Measurements from ENCODE around the gene POLG2.
A peak's percentile ranks its signal among the peaks of the same experiment; 100 is the strongest.

The POLG2 gene

DNA sequence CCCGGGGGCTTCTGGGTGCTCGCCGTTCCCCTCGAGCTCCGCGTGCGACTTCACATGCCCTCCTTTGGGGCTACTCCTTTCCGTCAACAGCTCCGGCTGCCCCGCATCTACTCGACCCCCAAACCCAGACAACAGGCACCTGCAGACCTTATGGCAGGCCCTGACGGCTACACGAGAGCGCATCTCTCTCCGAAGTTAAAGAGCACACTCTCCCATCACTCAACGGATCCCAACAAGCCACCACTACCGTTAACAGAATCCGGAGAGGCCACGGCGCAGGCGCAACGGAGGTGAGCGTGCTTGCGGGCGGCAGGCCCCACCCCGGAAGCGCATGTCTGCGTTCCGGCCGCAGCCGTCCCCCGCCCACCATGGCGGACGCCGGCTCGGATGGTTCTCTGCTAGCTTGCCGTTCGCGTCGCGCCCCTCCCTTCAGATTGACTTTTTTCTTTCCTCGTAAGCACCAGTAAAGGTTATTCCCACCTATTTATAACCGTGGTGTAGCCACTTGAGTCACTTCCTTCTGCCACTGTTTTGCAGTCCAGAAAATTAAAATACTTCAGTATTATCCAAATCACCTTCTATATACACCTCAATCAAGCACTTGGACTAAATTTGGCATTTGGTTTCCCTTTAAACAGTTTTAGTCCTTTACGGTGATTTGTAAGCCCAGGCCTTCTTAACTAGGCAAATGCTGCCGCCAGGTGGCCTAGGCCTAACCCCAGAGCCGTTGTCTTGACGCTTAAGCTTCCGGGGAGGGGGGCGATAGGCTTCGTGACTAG, at the start of gene POLG2:
TSS of gene POLG2 (minus strand) at position 269 of the 779 bp plus-strand sequence. CDS start at position 183, 86 bp downstream.
- DNase-seq (ENCODE audit: insufficient read length, low spot score) (peak; percentile 47), FAIRE-seq (peak; percentile 94)

DNA sequence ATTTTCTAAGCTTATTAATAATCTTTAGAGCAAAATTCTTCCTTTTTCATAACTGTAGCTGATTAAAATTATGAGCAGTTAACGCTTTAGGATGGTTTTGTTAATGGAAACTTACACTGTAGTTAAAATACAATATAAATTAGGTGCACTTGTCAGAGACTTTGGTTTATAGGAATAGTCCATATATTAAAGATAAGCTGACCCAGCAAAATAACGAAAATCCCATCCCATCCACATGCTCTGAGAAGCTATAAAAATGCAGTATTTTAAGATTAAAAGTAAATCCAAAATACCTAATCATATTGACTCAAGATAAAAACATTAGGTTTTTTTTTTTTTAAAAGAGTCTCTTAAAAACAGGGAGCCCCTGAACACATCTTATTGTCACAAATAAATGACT, 47.9 kb upstream of the POLG2 start:
- FAIRE-seq (no peak), DNase-seq (ENCODE audit: insufficient read length, low spot score) (no peak)

DNA sequence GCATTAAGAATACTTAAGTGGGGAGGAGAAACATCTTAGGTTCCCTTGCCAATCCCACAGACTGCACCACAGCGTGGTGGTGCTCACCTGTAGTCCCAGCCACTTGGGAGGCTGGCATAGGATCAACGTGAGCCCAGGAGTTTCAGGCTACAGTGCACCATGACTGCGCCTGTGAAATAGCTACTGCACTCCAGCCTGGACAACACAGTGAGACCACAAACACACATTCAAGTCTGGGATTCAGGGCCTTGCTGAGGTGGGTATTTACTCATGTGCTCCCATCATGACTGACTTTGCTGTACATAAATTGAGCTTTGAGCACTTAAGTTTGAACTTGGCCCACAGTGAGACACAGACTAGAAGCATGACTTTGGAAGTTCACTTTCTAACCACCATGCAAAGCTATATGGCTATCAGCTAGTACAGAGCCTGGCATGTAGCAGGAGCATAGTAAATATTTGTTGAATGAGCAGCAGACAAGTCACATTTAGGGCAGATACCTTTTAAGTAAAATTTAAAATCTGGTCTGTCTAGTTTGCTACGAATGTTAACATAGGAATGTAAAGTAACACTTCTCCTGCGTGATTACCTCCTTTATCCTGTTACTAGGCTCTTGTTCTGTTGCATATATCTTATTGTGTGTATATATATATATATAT, 43.4 kb upstream of the POLG2 start:
- no peak for DNase-seq (ENCODE audit: insufficient read length, low spot score)
- no peak for FAIRE-seq

DNA sequence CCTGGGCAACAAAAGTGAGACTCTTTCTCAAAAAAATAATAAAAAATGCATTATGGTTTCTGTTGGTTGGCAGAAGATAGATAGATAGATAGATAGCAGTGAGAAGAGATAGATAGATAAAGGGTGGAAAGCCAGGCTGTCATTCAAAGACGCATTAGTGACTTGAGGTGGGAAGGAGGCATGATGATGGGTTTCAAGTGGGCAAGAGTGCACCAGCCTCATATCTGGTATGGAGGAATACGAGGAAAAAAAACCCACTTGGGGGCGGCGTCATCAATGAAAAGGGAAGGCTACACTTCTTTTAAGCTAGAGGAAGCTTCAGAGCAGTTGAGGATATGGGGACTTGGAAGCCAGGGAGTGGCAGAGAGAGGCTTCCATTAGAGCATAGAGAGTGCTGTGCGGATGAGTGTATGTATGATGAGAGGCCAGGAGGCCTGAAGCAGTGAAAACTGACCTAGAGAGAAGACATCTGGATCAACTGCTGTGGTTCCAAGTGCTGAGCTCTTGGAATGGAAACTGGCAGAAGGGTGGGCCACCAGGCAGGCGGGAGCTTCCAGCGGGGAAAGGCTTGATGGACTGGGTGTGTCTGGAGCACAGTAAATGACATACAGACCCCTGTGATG, 41.8 kb upstream of the POLG2 start:
- DNase-seq (ENCODE audit: insufficient read length, low spot score) (no peak), FAIRE-seq (no peak)

DNA sequence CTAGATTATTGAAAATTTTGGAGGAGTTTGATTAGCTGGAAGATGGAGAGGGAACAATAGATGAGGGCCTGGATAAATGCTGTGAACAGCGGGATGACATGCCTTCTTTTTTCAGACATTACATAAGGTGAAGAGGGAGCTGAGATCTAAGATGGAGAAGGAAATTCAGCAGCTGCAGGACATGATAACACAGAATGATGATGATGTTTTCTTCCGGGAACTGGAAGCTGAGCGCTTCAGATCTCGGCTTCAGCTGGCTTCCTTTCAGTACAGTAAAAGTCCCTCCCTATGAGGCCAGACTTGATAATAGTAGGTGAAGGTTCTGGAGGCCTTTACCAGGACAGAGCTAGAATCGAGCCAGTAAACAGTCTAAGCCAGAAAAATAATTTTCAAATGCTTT, 40.6 kb upstream of the POLG2 start:
- no peak for DNase-seq (ENCODE audit: insufficient read length, low spot score)
- no peak for FAIRE-seq

DNA sequence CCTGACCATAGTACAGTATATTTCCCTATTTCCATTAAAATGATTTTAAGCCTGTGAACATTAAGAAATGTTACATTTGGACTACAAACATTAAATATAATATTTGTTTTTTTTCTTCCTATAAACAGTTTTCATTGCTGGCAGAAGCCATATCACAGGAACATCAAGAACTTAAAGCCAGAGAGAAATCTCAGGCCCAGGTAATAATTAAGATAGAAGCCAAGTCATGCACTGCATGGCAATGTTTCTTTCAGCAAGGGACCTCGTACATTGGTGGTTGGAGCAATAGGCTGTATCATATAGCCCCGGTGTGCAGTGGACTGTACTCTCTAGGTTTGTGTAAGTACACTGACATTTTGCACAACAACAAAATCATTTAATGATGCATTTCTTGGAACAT, 40.1 kb upstream of the POLG2 start:
- FAIRE-seq = no peak

DNA sequence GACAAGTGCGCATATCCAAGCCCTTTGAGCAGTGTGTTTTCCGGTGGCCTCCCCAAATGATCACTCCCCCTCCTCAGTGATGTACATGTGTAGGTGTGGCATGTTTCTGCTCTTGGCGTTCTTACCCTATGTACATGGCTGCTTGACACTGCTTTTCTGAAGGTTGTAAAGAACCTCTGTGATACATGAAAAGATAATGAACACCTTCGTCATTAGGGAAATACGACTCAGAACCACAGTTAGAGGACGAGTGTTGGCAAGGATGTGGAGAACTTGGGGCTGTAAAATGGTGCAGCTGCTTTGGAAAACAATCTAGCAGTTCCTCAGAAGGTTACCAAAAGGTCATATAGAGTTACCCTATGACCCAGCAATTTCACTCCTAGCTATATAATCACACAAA, 38.5 kb upstream of the POLG2 start:
- FAIRE-seq (no peak), DNase-seq (ENCODE audit: insufficient read length, low spot score) (no peak)

More for the DNA sequence above, 40.1 kb upstream of the POLG2 start:
- no peak for DNase-seq (ENCODE audit: insufficient read length, low spot score)

DNA sequence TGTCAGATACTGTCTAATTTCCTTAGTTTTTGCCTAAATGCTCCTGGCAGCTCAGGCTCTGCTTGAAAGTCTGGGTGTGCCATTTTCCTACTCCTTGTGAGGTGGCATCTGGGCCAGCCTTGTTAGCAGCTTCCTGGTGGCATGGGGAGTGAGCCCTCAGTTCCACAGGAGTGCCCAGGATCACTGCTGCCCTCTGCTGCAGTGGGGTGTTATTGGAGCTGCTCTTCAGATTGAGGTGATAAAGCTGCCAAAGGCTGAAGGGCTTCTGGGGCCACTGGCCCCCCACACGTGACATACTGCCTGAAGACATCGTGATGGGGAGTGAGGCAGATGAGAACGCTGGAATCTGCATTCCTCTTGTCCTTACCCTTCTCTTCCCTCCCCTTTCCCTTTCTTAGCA, 37.3 kb upstream of the POLG2 start:
- FAIRE-seq (no peak), DNase-seq (ENCODE audit: insufficient read length, low spot score) (no peak)

DNA sequence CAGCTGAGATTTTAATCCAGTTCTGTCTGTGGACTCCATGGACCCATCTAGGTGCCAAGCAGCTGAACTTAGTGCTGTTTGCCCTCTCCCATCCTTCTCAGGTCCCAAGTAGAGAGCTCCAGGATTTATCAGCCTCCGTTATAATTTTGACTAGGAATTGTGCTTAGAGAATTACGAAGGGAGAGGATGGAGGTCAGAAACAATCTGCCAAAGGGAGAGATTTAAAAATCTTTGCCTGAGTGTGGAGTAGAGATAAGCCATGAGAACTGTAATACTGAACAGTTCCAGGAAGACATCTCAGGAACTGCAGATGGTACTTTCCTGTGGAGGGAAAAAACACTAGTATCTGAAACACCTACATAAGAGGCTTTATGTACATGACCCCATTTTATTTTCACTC, 36.9 kb upstream of the POLG2 start:
- no peak for DNase-seq (ENCODE audit: insufficient read length, low spot score)
- FAIRE-seq = no peak

DNA sequence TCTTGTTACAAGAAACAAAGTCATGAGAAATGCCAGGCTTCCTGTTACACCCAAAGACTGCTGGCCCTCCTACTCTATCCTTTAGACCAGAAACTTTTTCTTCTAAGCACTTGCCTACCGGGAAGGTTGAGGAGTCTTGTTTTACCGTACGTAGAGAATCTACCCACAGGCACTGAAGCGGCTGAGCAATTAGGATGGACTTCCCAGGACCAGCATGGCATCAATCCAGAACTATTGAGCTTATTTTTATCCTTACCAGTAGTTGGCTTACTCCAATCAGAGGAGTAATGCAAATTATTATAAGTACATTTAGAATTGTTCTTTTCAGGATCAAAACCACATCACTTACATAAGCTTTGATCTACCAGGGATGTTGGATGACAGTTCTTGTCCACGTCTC, 35.6 kb upstream of the POLG2 start:
- FAIRE-seq (no peak), DNase-seq (ENCODE audit: insufficient read length, low spot score) (no peak)

DNA sequence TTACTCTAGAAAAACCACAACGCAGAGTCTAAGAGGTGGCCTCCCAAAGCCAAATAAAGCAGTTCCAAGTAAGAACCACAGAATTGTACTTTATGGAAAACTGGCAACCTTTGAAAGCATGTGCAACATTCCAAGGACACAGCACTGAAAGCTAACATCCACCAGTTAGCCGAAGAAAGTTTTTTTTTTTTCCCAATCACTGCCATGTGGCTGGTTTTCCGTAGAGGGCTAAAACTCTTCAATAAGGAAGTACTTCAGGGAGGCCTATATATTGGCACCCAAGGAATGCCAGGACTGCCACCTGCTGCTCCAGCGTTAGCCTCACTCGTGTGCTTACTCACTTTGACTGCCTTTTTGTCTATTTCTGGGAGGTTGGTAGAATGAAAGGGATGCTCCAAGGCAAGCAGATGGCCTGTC, 35.1 kb upstream of the POLG2 start:
- FAIRE-seq (no peak), DNase-seq (ENCODE audit: insufficient read length, low spot score) (no peak)

DNA sequence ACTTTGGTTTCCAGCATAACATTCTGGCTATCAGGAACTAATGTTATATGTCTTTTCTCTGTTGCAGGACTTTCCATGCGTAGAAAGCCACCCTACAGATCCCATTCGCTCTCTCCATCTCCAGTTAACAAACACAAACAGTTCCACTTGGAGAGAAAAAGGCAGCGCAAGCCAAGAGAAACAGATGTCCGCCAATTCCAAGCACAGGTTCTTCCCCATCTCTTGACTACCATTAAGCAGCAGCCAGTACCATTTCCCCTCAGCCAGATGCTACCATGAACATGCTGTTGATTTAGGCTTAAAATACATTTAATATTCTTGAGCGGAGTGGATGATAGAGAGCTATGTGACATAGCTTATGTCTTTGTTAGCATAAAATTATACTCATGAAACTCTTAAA, 32.4 kb upstream of the POLG2 start:
- no peak for FAIRE-seq

DNA sequence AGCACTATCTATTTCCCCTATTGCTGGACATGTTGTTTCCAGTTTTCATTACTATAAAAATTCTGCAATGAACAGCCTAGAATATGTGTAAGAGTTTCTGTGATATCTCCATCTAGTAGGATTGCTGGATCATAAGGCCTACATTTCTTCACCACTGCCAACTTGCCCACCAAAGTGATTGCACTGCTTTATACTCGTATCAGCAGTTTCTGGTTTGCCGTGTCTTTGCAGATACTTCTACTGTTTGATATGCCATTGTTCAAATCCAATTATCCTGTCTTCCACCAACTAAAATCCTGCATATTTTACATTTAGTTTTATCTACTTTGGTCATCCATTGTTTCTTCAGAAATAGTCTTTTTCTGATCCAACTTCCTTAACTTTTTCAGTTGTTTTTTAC, 31.1 kb upstream of the POLG2 start:
- FAIRE-seq = no peak
- no peak for DNase-seq (ENCODE audit: insufficient read length, low spot score)

More for the DNA sequence above, 32.4 kb upstream of the POLG2 start:
- DNase-seq (ENCODE audit: insufficient read length, low spot score) = no peak

DNA sequence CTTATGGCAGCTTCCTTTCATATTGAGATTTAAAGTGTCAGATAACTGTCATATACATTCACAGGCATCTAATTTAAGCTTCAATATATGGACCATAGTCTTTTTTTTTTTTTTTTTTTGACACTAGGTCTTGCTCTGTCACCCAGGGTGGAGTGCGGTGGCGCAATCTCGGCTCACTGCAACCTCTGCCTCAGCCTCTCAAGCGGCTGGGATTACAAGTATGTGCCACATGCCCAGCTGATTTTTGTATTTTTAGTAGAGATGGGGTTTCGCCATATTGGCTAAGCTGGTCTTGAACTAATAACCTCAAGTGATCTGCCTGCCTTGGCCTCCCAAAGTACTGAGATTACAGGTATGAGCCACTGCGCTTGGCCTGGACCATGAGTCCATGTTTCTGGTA, 23.5 kb upstream of the POLG2 start:
- DNase-seq (ENCODE audit: insufficient read length, low spot score) (no peak), FAIRE-seq (no peak)

DNA sequence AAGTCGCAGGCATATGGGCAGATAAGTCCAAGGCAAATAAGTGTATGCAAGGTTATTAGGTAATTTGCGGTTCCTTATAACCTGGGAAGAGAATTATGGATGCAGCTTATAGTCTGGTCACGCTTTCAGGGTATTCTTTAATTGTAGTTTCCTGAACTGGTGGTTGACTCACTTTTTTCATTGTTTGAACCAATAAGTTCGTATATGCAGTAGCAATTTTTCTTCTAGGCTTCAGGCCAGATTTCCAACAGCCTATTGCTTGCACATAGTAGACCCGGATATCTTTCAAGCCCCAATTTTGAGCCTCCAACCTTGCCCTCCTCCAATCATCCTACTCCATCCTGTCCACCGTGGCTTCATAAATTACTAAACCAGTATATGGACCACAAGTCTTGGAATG, 22.7 kb upstream of the POLG2 start:
- FAIRE-seq (no peak), DNase-seq (ENCODE audit: insufficient read length, low spot score) (no peak)

DNA sequence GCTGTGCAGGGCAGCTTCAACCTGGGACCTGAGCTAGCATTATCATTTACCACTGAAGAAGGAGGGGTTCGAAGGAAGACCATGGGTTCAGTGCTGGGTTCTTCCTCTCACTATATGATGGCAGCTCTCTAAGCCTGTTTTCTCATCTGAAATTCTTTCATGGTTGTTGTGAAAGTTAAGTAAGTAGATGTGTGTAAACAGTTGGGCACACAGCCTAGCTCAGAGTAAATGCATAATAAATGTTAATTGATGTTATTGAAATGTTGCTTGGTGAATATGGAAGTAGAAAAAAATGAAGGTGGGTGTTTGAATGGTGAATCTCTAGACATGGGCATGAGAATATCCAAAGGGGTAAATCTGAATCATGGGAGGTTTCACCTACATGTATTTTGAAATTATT, 19.0 kb upstream of the POLG2 start:
- FAIRE-seq = no peak

DNA sequence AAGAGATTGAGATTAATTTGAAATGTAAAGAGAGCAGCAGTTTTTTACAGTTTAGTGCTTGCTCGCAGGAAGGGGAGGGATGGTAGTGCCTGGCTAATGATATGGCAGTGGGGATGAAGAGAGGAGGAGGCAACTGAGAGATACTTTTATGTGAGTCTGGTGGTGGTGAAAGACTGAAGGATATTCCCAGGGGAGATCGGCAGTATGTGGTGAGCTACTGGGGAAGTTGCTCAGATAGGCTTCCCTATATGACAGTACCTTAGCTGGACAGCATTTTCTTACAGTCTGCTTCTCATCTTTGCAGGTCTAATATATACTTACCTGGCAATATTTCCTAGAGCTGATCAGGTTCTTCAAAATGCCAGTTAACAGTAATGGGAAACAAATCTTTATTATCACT, 18.6 kb upstream of the POLG2 start:
- no peak for DNase-seq (ENCODE audit: insufficient read length, low spot score)

More for the DNA sequence above, 19.0 kb upstream of the POLG2 start:
- DNase-seq (ENCODE audit: insufficient read length, low spot score) = no peak

DNA sequence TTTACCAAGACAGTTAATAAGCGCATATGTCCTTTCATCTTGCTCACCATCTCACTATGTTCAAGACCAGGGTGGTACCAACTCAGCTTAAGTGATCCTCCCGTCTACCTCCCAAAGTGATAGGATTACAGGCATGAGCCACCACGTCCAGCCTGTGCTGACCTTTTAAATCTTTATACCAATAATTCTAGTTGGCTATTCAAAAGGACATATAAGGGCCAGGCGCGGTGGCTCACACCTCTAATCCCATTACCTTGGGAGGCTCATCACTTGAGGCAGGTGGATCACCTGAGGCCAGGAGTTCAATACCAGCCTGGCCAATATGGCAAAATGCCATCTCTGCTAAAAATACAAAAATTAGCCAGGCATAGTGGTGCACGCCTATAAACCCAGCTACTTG, 12.3 kb upstream of the POLG2 start:
- DNase-seq (ENCODE audit: insufficient read length, low spot score) (no peak), FAIRE-seq (no peak)

More for the DNA sequence above, 18.6 kb upstream of the POLG2 start:
- no peak for FAIRE-seq

DNA sequence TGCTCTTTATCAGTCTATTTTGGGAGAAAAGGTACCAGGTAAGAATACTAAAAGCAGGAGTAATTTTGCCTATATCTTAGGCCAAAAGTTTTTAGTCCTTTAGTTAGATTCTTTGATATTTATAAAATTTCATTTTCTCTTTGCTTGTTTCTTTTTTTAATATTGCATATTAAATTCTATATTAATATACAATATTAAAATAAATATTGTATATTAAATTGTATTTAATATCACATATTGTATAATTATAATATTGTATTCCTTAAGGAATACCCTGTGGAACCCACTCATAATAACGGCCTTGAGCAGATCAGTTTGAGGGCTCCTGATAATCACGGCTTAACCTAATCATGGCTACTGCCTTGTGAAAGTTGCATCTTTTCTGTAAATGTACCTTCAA, 11.8 kb upstream of the POLG2 start:
- no peak for DNase-seq (ENCODE audit: insufficient read length, low spot score)
- no peak for FAIRE-seq

DNA sequence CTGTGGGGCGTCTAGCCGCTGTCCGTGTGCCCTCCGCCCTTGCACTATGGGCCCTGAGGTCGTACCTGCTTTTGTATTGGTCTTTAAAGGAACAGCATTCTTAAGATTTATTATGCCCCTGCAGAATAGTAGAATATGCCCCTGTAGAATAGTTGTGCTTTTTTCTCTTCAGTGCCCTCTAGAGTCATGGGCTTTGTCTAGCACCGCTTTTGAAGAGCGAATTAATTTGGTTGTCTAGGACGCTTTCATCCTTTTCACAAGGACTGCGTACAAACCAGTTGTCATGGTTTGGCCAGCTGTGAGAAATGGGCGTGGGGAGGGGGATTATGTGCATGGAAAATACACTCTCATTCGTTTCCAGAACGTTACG, 10.5 kb upstream of the POLG2 start:
- FAIRE-seq (peak; percentile 81), DNase-seq (ENCODE audit: insufficient read length, low spot score) (peak; percentile 22)

DNA sequence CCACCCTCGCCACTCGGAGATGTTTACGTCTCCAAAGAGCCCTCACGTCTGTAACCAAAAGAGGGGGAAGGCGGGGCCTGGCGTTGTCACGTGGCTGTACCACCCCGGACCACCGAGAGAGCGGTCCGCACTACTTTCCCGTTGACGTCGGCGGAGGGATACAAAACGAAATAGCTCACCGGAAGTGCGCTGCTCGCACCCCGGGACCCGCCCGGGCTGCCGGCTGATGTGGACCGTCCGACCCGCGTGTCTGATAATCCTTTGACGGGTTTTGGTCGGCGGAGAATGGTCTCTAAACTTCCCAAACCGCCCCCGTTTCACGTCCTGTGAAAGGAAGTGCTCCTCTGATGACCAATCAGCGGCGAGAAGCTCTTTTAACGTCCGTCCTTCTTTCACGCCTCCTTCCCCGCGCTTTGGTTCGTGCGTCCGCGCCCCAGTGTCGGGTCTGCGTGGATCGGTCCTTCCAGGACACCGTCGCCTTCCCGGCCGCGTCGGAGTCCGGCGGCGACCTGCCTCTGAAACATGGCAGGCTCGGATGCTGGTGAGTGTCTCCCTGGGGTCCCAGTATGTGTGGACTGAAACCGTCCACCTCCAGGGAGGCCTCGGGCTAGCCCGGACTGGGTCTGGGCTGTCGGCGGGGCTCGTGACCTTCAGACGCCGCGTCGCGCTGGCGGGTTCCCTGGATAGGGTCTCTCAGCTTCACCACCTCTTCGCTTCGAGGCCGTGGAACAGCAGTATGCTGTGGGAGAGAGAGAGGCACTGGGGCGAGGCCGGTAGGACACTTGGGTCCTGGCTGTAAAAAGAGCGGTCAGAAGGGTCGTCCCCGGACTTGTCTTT, 9.9 kb upstream of the POLG2 start, which contains the start of gene CEP95:
TSS of gene CEP95 (plus strand) at position 402 of the 837 bp plus-strand sequence. CDS start at position 523, 121 bp downstream.
- peak; percentile 87 for FAIRE-seq
- peak; percentile 63 for DNase-seq (ENCODE audit: insufficient read length, low spot score)

All from GM19239 (cell line).